IgD-negative memory B cell (primary cell): ENCODE data around the gene ACAT2. TPM values are rescaled to one million over a fixed set of nuclear protein-coding genes. Genes with fewer than 3 reads are reported as not detected.
"Not testable (repeated sequence)": the region's sequence is repeated elsewhere in the genome, so short reads cannot be mapped to it uniquely, and the experiment has no call there.

Experiments
- H3K27ac Mint-ChIP-seq, 3 donors: one replicate each; pipeline ENCODE4 v1.8.0; 2020 to 2022; ENCODE audit warnings: mild to moderate bottlenecking in 3 of 3, mixed read lengths in 3 of 3, moderate library complexity in 1 of 3
- H3K27me3 Mint-ChIP-seq: one replicate; pipeline ENCODE4 v1.8.0; 2021; ENCODE audit warnings: mixed read lengths
- H3K36me3 Mint-ChIP-seq: one replicate; pipeline ENCODE4 v1.8.0; 2020; ENCODE audit warnings: mild to moderate bottlenecking, mixed read lengths
- H3K4me1 Mint-ChIP-seq, 3 donors: one replicate each; pipeline ENCODE4 v1.8.0; 2020 to 2022; ENCODE audit warnings: mixed read lengths in 3 of 3, mild to moderate bottlenecking in 1 of 3
- H3K4me3 Mint-ChIP-seq, 4 donors: one replicate each; pipeline ENCODE4 v1.8.0; 2020 to 2022; ENCODE audit warnings: mild to moderate bottlenecking in 4 of 4, mixed read lengths in 4 of 4, moderate library complexity in 3 of 4
- H3K9me3 Mint-ChIP-seq, 3 donors: one replicate each; pipeline ENCODE4 v1.8.0; 2020 to 2021; ENCODE audit warnings: mixed read lengths in 3 of 3, mild to moderate bottlenecking in 1 of 3
- polyA plus RNA-seq: library from polyadenylated mRNA; unstranded; fragments of 300-500 nt; fragmentation: Illumina TruSeq; gene quantifications from one replicate; pipeline ENCODE4 v1.2.3, GENCODE V29; 2021

The ACAT2 gene
- polyA plus RNA-seq, 1 donor from 2014 or later: 23.6 TPM

DNA sequence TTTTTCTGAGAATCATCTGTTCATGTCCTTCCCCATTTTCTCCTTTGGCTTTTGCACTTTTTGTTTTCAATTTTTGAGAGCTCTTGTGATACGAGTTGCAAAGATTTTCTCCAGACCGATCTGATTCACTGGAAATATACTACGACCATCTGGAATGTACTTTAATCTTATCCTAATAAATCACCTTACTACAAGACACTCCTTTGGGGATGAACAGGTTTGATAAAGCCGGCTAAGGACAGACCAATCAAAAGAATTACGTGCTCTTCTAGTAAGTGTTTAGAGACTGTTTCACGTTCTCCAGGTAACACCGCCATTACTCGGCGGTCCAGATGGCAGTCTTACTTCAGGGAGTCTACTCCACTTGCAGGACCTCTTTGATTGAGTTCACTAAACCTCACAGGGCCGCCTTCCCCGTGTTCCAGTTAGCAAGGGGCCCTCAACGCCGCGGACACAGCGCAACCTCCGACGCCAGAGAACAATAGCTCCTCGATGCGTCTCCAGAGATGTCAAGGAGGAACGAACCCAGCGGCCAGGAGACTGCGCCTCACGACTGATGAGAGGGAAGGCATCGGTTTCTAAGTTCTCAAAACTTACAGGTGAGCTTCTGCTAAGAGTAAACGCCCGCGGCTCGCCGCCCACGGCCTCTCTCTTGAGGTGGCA lies 35.5 kb upstream of the ACAT2 start:
- peak overlapping the region; percentile 99 for H3K27ac Mint-ChIP-seq
- H3K4me1 Mint-ChIP-seq: peaks cover 30 to 54% (median 31%) of the 10 kb centered on the region in 3 donors
- no peaks in the 10 kb centered on the region for H3K27me3 Mint-ChIP-seq
- H3K36me3 Mint-ChIP-seq: no peaks in the 10 kb centered on the region
- no peaks in the 10 kb centered on the region for H3K9me3 Mint-ChIP-seq
- H3K4me3 Mint-ChIP-seq: peak overlapping the region; percentile 93 to 99 (median 96)

DNA sequence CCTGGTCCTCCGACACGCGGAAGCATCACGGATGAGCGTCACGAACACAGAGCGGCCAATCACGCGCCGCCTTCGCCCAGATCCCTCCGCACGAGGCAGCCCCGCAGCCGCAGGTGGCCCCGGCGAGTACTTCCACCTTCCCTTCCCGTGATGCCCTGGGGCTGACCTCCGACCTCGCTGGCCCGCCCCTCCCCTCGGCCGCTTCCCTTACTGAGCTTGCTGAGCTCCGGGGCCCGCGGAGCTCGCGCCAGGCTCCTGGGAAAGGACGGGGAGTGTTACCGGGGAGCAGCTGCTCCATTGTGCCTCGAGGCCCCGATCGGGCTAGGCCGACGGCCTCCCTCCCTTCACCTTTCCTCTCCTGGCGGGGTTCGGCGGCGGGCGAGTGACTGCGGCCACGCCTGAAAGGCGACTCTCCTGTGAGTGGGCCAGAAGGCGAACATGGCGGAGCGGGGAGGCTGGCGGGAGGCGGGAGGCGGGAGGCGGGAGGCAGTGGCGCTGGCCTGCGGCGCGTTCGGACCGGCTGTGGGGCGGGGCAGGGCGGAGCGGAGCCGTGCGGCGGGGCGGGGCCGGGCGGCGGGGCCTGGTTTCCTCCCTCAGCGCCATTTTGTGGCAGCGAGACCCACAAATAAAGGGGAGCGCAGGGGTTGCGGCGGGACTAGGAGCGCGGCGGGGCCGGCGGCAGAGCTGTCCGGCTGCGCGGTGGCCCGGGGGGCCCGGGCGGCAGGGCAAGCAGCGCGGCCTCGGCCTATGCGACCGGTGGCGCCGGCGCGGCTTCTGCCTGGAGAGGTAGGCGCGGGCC lies 34.7 kb upstream of the ACAT2 start, which contains the start of gene WTAP:
Gene WTAP (plus strand): TSS at position 589 of the 799 bp plus-strand sequence. CDS start 8,760 bp downstream, outside the sequence.
- no peaks in the 10 kb centered on the region for H3K27me3 Mint-ChIP-seq
- H3K4me3 Mint-ChIP-seq: peak within 1 kb of the TSS; percentile 93 to 99 (median 96)
- H3K36me3 Mint-ChIP-seq: no peaks in the 10 kb centered on the region
- H3K4me1 Mint-ChIP-seq: peaks cover 33 to 56% (median 35%) of the 10 kb centered on the region in 3 donors
- no peaks in the 10 kb centered on the region for H3K9me3 Mint-ChIP-seq
- peak within 1 kb of the TSS; percentile 99 for H3K27ac Mint-ChIP-seq

DNA sequence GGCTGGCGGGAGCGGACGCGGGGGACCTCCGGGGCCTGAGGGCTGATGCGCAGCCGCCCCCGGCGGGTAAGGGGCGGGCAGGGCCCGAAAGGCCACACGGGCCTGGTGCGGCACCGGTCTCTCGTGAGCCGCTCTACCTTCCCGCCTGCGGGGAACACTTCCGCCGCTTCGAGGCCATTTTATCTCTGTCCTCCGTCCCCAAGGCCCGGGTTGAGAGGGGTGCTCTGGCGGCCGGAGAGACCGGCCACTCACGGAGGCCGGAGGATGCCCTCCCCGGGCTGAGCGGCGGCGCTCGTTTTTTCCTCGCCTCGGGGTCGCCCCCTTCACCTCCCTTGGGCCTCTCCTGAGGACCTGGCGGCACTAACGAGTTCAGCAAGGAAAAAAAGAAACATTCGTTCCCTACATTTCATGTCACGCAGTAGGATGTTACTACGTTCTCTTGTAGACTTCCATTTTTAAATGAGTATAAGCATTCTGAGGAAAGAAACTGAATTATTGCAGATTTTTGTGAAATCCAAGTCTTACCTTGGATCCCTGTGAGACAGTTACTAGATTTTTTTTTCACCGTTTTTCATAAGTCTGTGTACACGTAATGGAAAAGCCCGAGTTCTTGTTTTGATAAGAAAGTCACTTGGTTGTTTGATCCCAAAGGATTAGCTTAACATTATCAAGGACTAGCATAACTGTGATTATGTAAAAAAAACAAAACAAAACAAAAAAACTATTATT lies 34.0 kb upstream of the ACAT2 start:
- Mint-ChIP-seq H3K4me1 (peaks cover 38 to 50% (median 40%) of the 10 kb centered on the region in 3 donors), H3K9me3 (no peaks in the 10 kb centered on the region), H3K27ac (peak overlapping the region; percentile 90 to 99 (median 95)), H3K4me3 (peak overlapping the region; percentile 87 to 98 (median 94)), H3K36me3 (no peaks in the 10 kb centered on the region), H3K27me3 (no peaks in the 10 kb centered on the region)

DNA sequence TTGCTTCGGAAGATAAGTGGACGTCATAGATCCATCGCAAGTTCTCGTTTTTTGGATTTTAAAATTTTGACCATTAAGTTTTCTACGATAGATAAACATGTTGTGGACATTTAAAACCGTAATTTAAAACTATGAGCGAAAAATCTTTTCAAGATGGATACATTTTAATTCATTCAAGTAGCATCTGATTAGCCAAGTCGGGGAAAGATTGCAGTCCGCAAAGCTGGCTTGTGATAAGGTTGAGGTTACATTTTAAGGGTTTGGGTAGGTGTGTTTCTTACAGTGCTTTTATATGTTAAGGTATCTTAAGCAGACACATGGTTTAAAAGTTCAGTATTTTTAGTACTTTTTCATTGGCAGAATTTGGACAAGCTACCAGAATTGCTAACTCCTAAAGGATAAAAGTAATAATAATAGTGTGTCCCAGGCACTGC lies 33.3 kb upstream of the ACAT2 start:
- Mint-ChIP-seq H3K27me3 (no peaks in the 10 kb centered on the region), H3K4me1 (peaks cover 38 to 45% (median 40%) of the 10 kb centered on the region in 3 donors), H3K36me3 (no peaks in the 10 kb centered on the region), H3K27ac (peak overlapping the region; percentile 90 to 99 (median 95)), H3K9me3 (no peaks in the 10 kb centered on the region), H3K4me3 (peak overlapping the region; percentile 87 to 98 (median 94))

DNA sequence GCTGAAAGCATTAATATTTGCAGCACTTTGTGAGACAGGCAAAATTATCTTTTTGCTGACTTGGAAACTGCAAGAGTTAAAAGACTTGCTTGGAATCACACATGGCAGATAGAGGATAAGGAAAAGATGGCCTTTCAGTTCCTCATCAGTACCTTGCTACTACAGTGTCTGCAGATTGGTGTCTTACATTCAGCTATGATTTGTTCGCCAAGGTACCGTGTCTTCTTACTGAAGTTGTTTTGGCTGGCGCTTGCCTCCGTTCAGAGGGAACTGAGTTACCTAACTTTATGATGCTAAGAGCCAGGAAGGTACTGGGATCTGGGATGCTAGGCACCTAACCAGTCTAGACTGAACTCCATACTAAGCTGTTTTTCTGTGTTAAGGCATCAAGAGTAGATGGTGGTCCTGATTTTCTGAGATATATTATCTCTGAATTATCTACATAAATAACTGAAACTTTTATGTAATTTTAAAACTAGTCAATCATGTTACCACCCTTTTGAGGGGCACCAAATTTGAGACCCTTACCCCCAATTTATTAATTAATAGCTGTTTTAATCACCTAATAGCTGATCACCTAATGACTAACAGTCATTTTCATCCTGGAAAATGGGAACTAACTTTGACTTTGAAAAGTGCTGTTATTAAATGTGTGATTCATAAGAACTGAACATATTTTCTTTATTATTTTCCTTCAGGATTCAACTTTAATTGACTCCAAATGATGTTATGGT lies 32.1 kb upstream of the ACAT2 start:
- peaks cover 40 to 45% (median 42%) of the 10 kb centered on the region in 3 donors for H3K4me1 Mint-ChIP-seq
- H3K9me3 Mint-ChIP-seq: no peaks in the 10 kb centered on the region
- peak overlapping the region; percentile 76 to 99 (median 95) for H3K27ac Mint-ChIP-seq
- peak overlapping the region; percentile 87 to 98 (median 94) for H3K4me3 Mint-ChIP-seq
- no peaks in the 10 kb centered on the region for H3K27me3 Mint-ChIP-seq
- no peaks in the 10 kb centered on the region for H3K36me3 Mint-ChIP-seq

DNA sequence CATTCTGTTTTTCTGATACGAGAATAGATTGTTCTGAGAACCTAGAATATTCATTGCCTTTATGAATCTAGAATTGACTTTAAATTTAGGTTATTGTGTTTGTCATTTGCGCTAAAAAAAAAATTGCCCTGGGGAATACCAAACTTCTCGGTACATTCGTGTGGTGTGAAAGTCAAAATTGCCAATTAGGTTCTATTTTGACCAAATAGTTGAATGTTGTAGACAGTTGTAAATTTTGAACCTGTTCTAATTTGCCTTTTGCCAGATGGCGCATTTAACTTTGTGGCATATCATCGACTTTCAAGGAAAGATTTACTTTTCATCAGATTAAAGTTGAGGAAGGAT lies 31.5 kb upstream of the ACAT2 start:
- Mint-ChIP-seq H3K4me3 (peak overlapping the region; percentile 17 to 95 (median 64)), H3K36me3 (no peaks in the 10 kb centered on the region), H3K27me3 (no peaks in the 10 kb centered on the region), H3K4me1 (peaks cover 40 to 45% (median 42%) of the 10 kb centered on the region in 3 donors), H3K9me3 (no peaks in the 10 kb centered on the region), H3K27ac (peak overlapping the region; percentile 76 to 99 (median 95))

DNA sequence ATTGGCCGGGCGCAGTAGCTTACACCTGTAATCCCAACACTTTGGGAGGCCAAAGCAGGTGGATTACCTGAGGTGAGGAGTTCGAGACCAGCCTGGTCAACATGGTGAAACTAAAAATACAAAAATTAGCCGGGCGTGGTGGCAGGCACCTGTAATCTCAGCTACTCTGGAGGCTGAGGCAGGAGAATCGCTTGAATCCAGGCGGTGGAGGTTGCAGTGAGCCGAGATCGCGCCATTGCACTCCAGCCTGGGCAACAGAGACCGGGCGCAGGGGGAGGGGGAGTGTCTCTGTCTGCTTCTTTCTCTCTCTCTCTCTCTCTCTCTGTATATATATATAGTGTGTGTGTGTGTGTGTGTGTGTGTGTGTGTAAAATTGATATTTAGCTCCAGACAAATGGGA lies 29.3 kb upstream of the ACAT2 start:
- Mint-ChIP-seq H3K27ac (peak overlapping the region in 1 of 3 donors; percentile 56), H3K4me1 (peaks cover 35 to 38% (median 36%) of the 10 kb centered on the region in 3 donors), H3K4me3 (peak overlapping the region in 1 of 4 donors; percentile 26)
- H3K27me3 Mint-ChIP-seq, H3K9me3 Mint-ChIP-seq, H3K36me3 Mint-ChIP-seq: not testable (repeated sequence)

DNA sequence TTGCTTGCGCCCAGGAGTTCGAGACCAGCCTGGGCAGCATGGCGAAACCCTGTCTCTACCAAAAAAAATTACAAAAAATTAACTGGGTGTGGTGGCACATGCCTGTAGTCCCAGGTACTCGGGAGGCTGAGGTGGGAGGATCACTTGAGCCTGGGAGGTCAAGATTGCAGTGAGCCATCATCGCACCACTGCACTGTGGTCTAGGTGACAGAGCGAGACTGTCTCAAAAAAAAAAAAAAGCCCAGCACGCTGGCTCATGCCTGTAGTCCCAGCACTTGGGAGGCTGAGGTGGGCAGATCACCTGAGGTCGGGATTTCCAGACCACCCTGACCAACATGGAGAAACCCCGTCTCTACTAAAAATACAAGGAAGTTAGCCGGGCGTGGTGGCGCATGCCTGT lies 28.4 kb upstream of the ACAT2 start:
- H3K27me3 Mint-ChIP-seq, H3K36me3 Mint-ChIP-seq, H3K9me3 Mint-ChIP-seq, H3K27ac Mint-ChIP-seq: not testable (repeated sequence)
- peak overlapping the region in 1 of 4 donors; percentile 17 for H3K4me3 Mint-ChIP-seq
- H3K4me1 Mint-ChIP-seq: peaks cover 38 to 42% (median 38%) of the 10 kb centered on the region in 3 donors

DNA sequence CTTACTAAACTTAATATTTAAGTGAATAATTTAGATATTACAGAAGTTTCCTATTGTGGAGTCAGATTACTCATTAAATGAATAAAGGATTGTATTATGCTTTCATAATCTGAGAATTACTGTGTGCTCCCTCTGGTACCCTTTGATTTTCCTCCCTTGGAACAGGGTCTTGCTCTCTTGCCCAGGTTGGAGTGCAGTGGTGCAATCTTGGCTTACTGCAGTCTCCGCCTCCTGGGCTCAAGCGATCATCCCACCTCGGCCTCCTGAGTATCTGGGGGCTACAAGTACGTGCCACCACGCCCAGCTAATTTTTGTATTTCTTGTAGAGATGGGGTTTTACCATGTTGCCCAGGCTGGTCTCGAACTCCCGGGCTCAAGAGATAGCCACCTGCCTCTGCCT lies 24.9 kb upstream of the ACAT2 start:
- peaks cover 20 to 22% (median 22%) of the 10 kb centered on the region in 3 donors for H3K4me1 Mint-ChIP-seq
- no peaks in the 10 kb centered on the region for H3K9me3 Mint-ChIP-seq
- no peak overlapping the region for H3K4me3 Mint-ChIP-seq
- no peaks in the 10 kb centered on the region for H3K36me3 Mint-ChIP-seq
- no peak overlapping the region for H3K27ac Mint-ChIP-seq
- no peaks in the 10 kb centered on the region for H3K27me3 Mint-ChIP-seq

DNA sequence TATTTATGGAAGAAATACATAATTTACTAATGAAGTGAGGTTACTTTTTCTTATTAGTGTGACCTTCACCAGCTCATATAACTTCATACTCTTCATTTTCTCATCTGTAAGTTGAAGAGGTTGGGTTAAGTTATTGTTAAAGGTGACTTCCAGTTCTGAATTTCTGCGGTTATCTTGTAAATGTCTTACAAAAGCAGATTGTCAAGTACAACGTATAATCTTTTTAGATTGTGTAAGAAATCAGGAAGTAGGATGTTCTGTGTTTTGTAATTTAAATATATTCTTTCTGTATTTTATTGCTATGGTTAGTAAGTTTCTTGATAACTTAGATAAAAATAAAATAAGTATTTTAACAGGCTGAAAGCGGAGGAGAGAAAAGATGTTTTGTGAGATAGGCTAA lies 22.5 kb upstream of the ACAT2 start:
- Mint-ChIP-seq H3K27me3 (no peaks in the 10 kb centered on the region), H3K36me3 (peaks cover 5% of the 10 kb centered on the region), H3K9me3 (no peaks in the 10 kb centered on the region), H3K4me3 (no peak overlapping the region), H3K27ac (no peak overlapping the region), H3K4me1 (peaks cover 13 to 22% (median 13%) of the 10 kb centered on the region in 3 donors)

DNA sequence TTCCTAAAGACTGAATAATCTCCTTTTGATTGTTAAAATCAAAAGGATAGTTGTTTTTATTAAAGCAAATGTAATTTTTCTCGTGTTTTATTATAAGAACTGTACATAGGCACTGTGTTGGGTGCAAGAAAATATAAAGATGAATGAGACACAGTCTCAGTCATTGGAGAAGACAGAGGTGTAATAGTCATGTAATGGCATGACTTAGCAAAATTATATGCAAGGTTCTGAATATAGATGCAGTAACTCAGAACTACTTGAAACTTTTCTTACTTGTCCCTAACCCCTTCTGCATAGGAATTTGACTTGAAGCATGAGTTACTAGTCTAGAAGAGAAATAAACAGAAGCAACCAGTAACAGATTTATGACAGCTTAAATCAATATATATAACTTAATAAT lies 19.7 kb upstream of the ACAT2 start:
- Mint-ChIP-seq H3K27me3 (no peaks in the 10 kb centered on the region), H3K36me3 (peaks cover 10% of the 10 kb centered on the region), H3K27ac (no peak overlapping the region), H3K4me1 (peaks cover 9 to 17% (median 17%) of the 10 kb centered on the region in 3 donors), H3K4me3 (no peak overlapping the region), H3K9me3 (no peaks in the 10 kb centered on the region)

DNA sequence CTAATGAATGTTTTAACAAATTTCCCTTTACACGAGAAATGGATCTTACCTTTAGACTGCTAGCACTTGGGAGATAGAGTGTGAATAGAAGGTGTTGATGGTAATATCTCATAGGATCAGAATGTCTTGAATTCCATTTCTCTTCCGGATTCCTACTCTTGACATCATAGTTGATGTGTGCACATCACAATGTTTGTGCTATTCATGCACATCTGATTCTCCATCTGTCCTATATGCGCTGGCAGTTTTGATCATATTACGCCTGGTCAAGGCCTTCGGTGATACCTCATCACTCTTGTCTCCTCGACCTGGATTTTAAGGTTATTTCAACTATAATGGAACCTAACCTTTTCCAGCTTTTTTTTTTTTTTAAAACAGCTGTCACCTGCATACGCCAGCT lies 16.8 kb upstream of the ACAT2 start:
- H3K36me3 Mint-ChIP-seq: peaks cover 11% of the 10 kb centered on the region
- H3K4me1 Mint-ChIP-seq: peaks cover 3 to 11% (median 9%) of the 10 kb centered on the region in 3 donors
- H3K9me3 Mint-ChIP-seq: no peaks in the 10 kb centered on the region
- H3K27ac Mint-ChIP-seq: peak overlapping the region; percentile 12 to 90 (median 39)
- no peaks in the 10 kb centered on the region for H3K27me3 Mint-ChIP-seq
- no peak overlapping the region for H3K4me3 Mint-ChIP-seq

DNA sequence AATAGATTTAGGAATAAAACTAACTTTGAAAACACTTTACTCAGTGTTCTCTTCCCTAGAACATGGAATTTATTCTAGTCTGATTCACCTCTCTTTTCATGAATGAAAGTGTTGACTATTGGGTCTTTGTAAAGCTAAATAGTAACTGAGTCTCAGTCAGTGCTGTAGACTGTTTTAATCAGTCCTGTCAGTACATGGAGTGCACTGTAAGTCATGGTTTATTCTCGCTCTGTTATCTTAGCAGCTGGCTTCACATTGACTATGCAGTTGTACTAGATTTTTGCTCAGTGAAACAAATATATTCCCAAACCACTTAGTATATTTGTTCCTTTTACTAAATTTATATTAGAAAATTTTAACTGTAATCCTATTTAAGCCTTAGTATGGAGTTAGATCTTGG lies 15.1 kb upstream of the ACAT2 start:
- Mint-ChIP-seq H3K36me3 (peaks cover 11% of the 10 kb centered on the region), H3K4me1 (peaks cover 0 to 9% (median 2%) of the 10 kb centered on the region in 3 donors)

DNA sequence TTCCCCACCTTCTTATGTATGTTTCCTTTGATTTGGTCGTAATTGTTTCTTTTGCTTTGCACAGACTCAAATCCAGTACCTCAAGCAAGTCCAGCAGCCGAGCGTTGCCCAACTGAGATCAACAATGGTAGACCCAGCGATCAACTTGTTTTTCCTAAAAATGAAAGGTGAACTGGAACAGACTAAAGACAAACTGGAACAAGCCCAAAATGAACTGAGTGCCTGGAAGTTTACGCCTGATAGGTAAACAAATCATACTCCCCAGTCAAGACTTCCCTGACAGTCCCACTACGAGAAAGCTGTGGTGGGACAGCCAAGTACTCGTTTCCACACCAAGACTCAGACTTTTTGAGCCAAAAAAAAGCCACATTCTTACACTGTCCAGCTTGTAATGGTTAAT lies 13.7 kb upstream of the ACAT2 start:
- H3K4me3 Mint-ChIP-seq, H3K27me3 Mint-ChIP-seq, H3K4me1 Mint-ChIP-seq, H3K9me3 Mint-ChIP-seq, H3K36me3 Mint-ChIP-seq: not testable (repeated sequence)
- peak overlapping the region in 1 of 3 donors; percentile 39 for H3K27ac Mint-ChIP-seq

More for the DNA sequence above, 15.1 kb upstream of the ACAT2 start:
- no peaks in the 10 kb centered on the region for H3K9me3 Mint-ChIP-seq
- H3K4me3 Mint-ChIP-seq: no peak overlapping the region
- H3K27me3 Mint-ChIP-seq: no peaks in the 10 kb centered on the region
- H3K27ac Mint-ChIP-seq: no peak overlapping the region
